Endothelial cell of umbilical vein (primary cell): Measurements from ENCODE around the gene SORCS2. TPM values are rescaled to one million over a fixed set of nuclear protein-coding genes. Genes with fewer than 3 reads are reported as not detected.

Source experiments
- BruUV-seq: library from RNA; stranded (reverse); fragments of 400-500 nt; replicated peaks from 2 replicates; lab custom pipeline; 2021; lab: Mats Ljungman, UMichigan
- CTCF ChIA-PET: fragments of 300-600, 350-600 bp; sonication (Branson Sonifier 250); formaldehyde crosslinking; loops from one replicate; lab custom pipeline; 2021; ENCODE audit warnings: antibody characterized with exemption, inconsistent platforms; lab: Charles Lee
- POLR2A ChIA-PET: fragments of 300-600, 350-600 bp; sonication (Branson Sonifier 250); formaldehyde crosslinking; loops from one replicate; lab custom pipeline; 2021; ENCODE audit warnings: antibody characterized with exemption, inconsistent platforms; lab: Charles Lee
- DNase-seq: peaks from one replicate; pipeline ENCODE4 v3.0.0-alpha.2; 2011; ENCODE audit warnings: low read depth, low spot score
- FAIRE-seq: peaks from 2 replicates; lab custom pipeline; 2011; peaks lifted over from hg19 to GRCh38; lab: Jason Lieb, UNC
- H2AFZ ChIP-seq: 2 replicates; pipeline ENCODE4 v1.6.0; 2012; ENCODE audit warnings: low read depth, low read length, control low read depth, inconsistent platforms
- H3K27ac ChIP-seq: 2 replicates; pipeline ENCODE4 v1.5.1; 2011; ENCODE audit warnings: low read depth, mild to moderate bottlenecking, control low read depth, low read length, moderate library complexity; ENCODE audit not compliant: insufficient read depth
- H3K27me3 ChIP-seq, 2 experiments: 2 replicates each; pipeline versions ENCODE4 v1.6.0 to v1.6.1; 2011; ENCODE audit warnings: low read length in 2 of 2, mixed read lengths in 1 of 2; ENCODE audit not compliant: control insufficient read depth in 2 of 2, insufficient read depth in 2 of 2
- H3K36me3 ChIP-seq, 2 experiments: 2 replicates in 1 of 2; 3 replicates in 1 of 2; pipeline ENCODE4 v1.5.1; 2011; ENCODE audit warnings: low read length in 2 of 2, mild to moderate bottlenecking in 1 of 2, moderate library complexity in 1 of 2; ENCODE audit not compliant: control insufficient read depth in 2 of 2, insufficient read depth in 2 of 2; ENCODE audit errors: extremely low read depth in 1 of 2
- H3K4me1 ChIP-seq: 3 replicates; pipeline ENCODE4 v1.5.1; 2011; ENCODE audit warnings: mild to moderate bottlenecking, low read length; ENCODE audit not compliant: control insufficient read depth, insufficient read depth; ENCODE audit errors: extremely low read depth
- H3K4me2 ChIP-seq: 2 replicates; pipeline ENCODE4 v1.6.1; 2011; ENCODE audit warnings: low read length, control low read depth, mixed read lengths; ENCODE audit not compliant: insufficient read depth
- H3K4me3 ChIP-seq, 3 experiments: fragments of 200-600 bp in 1 of 3; sonication (generic), shearing (Covaris generic) in 1 of 3; replicated peaks in 1 of 3; 2 replicates each; pipeline ENCODE4 v1.5.1; 2011 to 2016; ENCODE audit warnings: control low read depth in 3 of 3, low read length in 3 of 3, mild to moderate bottlenecking in 2 of 3, inconsistent platforms in 1 of 3, low read depth in 1 of 3, moderate library complexity in 1 of 3; ENCODE audit not compliant: insufficient read depth in 1 of 3
- H3K79me2 ChIP-seq: 2 replicates; pipeline ENCODE4 v1.6.0; 2012; ENCODE audit warnings: low read length, inconsistent platforms; ENCODE audit not compliant: control insufficient read depth, insufficient read depth
- H3K9ac ChIP-seq: replicated peaks from 2 replicates; pipeline ENCODE3; 2011; ENCODE audit warnings: low read length, control low read depth; ENCODE audit not compliant: insufficient read depth; ENCODE audit errors: extremely low read depth
- H3K9me1 ChIP-seq: replicated peaks from 3 replicates; pipeline ENCODE4 v1.6.0; 2011; ENCODE audit warnings: mild to moderate bottlenecking, low read length; ENCODE audit not compliant: control insufficient read depth, insufficient read depth; ENCODE audit errors: extremely low read depth
- H3K9me3 ChIP-seq: replicated peaks from 2 replicates; pipeline ENCODE4 v1.5.1; 2012; ENCODE audit warnings: low read length, inconsistent platforms; ENCODE audit not compliant: control insufficient read depth, insufficient read depth
- H4K20me1 ChIP-seq: replicated peaks from 2 replicates; pipeline ENCODE3; 2011; ENCODE audit warnings: mild to moderate bottlenecking, low read length; ENCODE audit not compliant: control insufficient read depth, insufficient read depth; ENCODE audit errors: extremely low read depth
- EZH2 ChIP-seq: IDR thresholded peaks from 2 replicates; pipeline ENCODE4 v1.6.1; 2012; ENCODE audit warnings: borderline replicate concordance, low read depth, mild to moderate bottlenecking, moderate library complexity, low read length, inconsistent platforms; ENCODE audit not compliant: severe bottlenecking
- FOS ChIP-seq: IDR thresholded peaks from 2 replicates; pipeline ENCODE4 v1.6.1; 2011; ENCODE audit warnings: mild to moderate bottlenecking, low read length, moderate library complexity, borderline replicate concordance; ENCODE audit not compliant: insufficient read depth
- GATA2 ChIP-seq: IDR thresholded peaks from 2 replicates; pipeline ENCODE4 v1.7.0; 2011; ENCODE audit warnings: low read depth, mild to moderate bottlenecking, moderate library complexity, mixed read lengths, low read length; ENCODE audit not compliant: insufficient read length, insufficient read depth
- JUN ChIP-seq: IDR thresholded peaks from 2 replicates; pipeline ENCODE4 v1.6.1; 2011; ENCODE audit warnings: borderline replicate concordance, low read depth; ENCODE audit not compliant: insufficient read length, insufficient read depth
- MYC ChIP-seq: IDR thresholded peaks from one replicate; pipeline ENCODE4 v1.6.1; 2011; ENCODE audit warnings: mild to moderate bottlenecking, low read depth, low read length
- POLR2A ChIP-seq: IDR thresholded peaks from 2 replicates; pipeline ENCODE4 v1.6.1; 2012; ENCODE audit warnings: low read depth, mild to moderate bottlenecking, control low read depth, low read length
- POLR2AphosphoS5 ChIP-seq: IDR thresholded peaks from 2 replicates; pipeline ENCODE4 v1.6.1; 2012; ENCODE audit warnings: low read depth, mild to moderate bottlenecking, control low read depth, low read length, moderate library complexity; ENCODE audit not compliant: insufficient read depth
- dilution Hi-C: fragments of 300-500 bp; cut with MboI; formaldehyde crosslinking; loops from one replicate; pipeline ENCODE4 v1.15.0; 2019; ENCODE audit warnings: low sequenced_read_pairs; ENCODE audit not compliant: extremely low pct_ligation_motif_present
- intact Hi-C: fragments of 100-400 bp; cut with micrococcal nuclease; formaldehyde crosslinking; loops from one replicate; pipeline ENCODE4 v1.10.0; 2022
- polyA plus RNA-seq, 4 experiments: library from polyadenylated mRNA; depleted of rRNA in 3 of 4; stranded (reverse) in 3 of 4; unstranded in 1 of 4; fragments of >200 nt; gene quantifications; 2 replicates each; pipeline versions ENCODE4 v1.2.1 to v1.2.3, GENCODE V29; 2011 to 2012; ENCODE audit warnings: missing spikeins in 1 of 4
- total RNA-seq: library from RNA; stranded (reverse); gene quantifications from 2 replicates; pipeline ENCODE4 v1.2.3, GENCODE V29; 2021
- TF ChIP-seq, protein P1 (sequence below), 2 donors: IDR thresholded peaks; 1 replicate in 1 of 2; 2 replicates in 1 of 2; pipeline ENCODE4 v1.5.1; 2011; ENCODE audit warnings: low read length in 2 of 2, mild to moderate bottlenecking in 2 of 2, moderate library complexity in 2 of 2, control low read depth in 1 of 2, inconsistent platforms in 1 of 2, low read depth in 1 of 2; ENCODE audit not compliant: insufficient read depth in 1 of 2; ENCODE audit errors: extremely low read depth in 1 of 2
- TF ChIP-seq, protein P2 (sequence below): IDR thresholded peaks from 2 replicates; pipeline ENCODE4 v1.6.1; 2011; ENCODE audit not compliant: insufficient read depth, insufficient read length

The SORCS2 gene
- total and polyA plus RNA-seq, 2 donors (not counting 3 experiments of a cell fraction or from before 2014, with no cell fraction given): not detected

DNA sequence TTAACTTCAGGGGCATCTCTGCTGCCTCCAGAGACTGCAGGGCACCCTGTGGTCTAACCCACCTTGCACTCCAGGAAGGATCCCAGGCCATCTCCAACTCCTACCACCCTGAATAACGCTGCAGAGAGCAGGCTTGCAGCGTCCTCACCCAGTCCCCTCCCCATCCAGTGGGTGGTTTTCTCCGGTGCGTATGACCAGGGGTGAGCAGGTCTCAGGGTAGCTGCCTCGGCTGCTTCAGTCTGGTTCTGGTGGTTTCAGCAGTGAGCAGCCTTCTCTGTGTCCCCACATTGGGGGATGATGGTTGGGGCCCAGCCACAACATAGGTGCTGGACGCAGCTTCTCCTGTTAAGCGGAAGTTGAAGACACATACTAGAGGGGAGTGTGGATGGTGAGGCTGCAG lies 38.6 kb upstream of the SORCS2 start:
- Histone ChIP-seq H3K4me2 (no peak overlapping the region), H3K36me3 (no peaks in the 10 kb centered on the region), H3K27me3 (no peaks in the 10 kb centered on the region), H3K27ac (no peak overlapping the region), H3K9ac (no peak overlapping the region), H3K9me3 (no peaks in the 10 kb centered on the region), H3K4me1 (no peaks in the 10 kb centered on the region), H3K79me2 (no peaks in the 10 kb centered on the region), H2AFZ (no peak overlapping the region), H3K9me1 (no peaks in the 10 kb centered on the region), H4K20me1 (no peaks in the 10 kb centered on the region), H3K4me3 (no peak overlapping the region)
- intact Hi-C loops: no loop called here
- dilution Hi-C loops: no loop called here
- CTCF ChIA-PET: no interaction called here
- POLR2A ChIA-PET: no interaction called here
- DNase-seq (no peak), FAIRE-seq (no peak)
- no peak for TF ChIP-seq MYC
- TF ChIP-seq JUN: no peak
- TF ChIP-seq EZH2: no peak
- TF ChIP-seq POLR2A: no peak
- TF ChIP-seq POLR2AphosphoS5: no peak
- TF ChIP-seq, protein P1, sequence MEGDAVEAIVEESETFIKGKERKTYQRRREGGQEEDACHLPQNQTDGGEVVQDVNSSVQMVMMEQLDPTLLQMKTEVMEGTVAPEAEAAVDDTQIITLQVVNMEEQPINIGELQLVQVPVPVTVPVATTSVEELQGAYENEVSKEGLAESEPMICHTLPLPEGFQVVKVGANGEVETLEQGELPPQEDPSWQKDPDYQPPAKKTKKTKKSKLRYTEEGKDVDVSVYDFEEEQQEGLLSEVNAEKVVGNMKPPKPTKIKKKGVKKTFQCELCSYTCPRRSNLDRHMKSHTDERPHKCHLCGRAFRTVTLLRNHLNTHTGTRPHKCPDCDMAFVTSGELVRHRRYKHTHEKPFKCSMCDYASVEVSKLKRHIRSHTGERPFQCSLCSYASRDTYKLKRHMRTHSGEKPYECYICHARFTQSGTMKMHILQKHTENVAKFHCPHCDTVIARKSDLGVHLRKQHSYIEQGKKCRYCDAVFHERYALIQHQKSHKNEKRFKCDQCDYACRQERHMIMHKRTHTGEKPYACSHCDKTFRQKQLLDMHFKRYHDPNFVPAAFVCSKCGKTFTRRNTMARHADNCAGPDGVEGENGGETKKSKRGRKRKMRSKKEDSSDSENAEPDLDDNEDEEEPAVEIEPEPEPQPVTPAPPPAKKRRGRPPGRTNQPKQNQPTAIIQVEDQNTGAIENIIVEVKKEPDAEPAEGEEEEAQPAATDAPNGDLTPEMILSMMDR (IDR thresholded peaks at IDR 0.05; ENCODE audit: extremely low read depth in 1 of 2, insufficient read depth in 1 of 2, low read depth in 1 of 2, low read length in 2 of 2): no peak
- TF ChIP-seq GATA2: no peak
- TF ChIP-seq, protein P2, sequence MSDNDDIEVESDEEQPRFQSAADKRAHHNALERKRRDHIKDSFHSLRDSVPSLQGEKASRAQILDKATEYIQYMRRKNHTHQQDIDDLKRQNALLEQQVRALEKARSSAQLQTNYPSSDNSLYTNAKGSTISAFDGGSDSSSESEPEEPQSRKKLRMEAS: no peak
- TF ChIP-seq FOS: no peak
- BruUV-seq: no TSS peak
